ENCODE results near the gene TCEANC2.

TCEANC2 gene

DNA sequence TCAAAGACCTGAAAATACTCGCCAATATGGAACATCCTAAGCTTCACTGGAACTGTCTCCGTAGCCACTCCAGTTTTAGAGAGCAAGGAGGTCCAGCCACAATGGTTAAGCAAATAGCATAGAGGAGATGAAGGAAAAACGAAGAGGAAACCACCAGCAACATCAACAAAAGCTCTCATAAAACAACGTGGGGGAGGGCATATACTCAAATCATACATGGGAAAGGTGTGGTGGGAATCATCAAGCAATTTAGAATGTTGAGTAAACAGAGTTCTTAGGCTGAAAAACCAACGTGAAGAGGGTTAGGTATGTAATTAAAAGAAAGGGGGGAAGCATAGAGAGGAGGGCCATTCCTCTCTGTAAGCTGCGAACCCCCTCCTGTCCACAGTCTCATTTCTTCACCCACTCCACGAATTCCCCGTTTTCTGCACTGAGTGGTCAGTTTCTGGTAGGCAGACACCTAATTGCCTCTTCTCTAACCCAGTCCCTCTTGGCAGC, 1.4 kb upstream of the TCEANC2 start:
- H3K4me1 ChIP-seq (ENCODE audit: control insufficient read depth, insufficient read depth, low read depth, low read length), result peaks cover 5% of the 10 kb centered on the region
- no peaks in the 10 kb centered on the region for H3K9me3 ChIP-seq (ENCODE audit: control insufficient read depth, low read length)
- no peak for DNase-seq
- no peak overlapping the region for H2BK12ac ChIP-seq (ENCODE audit: low read length in 2 of 2)
- H3K36me3 ChIP-seq (ENCODE audit: control insufficient read depth in 1 of 2, insufficient read depth in 2 of 2, low read depth in 1 of 2, low read length in 2 of 2), result peaks cover 0 to 3% of the 10 kb centered on the region in 2 experiments
- H2AK5ac ChIP-seq (ENCODE audit: low read length, severe bottlenecking), result peak overlapping the region; percentile 27
- no peaks in the 10 kb centered on the region for H3K27me3 ChIP-seq (ENCODE audit: control insufficient read depth in 1 of 2, insufficient read depth in 1 of 2, low read length in 2 of 2)
- no peak overlapping the region for H3K23ac ChIP-seq (ENCODE audit: low read length in 2 of 2)
- H3K4ac ChIP-seq (ENCODE audit: low read depth in 1 of 2, low read length in 2 of 2), result no peak overlapping the region
- H2BK5ac ChIP-seq (ENCODE audit: low read depth, low read length, poor library complexity, severe bottlenecking), result no peak overlapping the region
- no peak overlapping the region for H2BK15ac ChIP-seq (ENCODE audit: low read depth, poor library complexity, severe bottlenecking)
- H2AFZ ChIP-seq (ENCODE audit: low read depth, low read length), result no peak overlapping the region
- H3K4me3 ChIP-seq (ENCODE audit: insufficient read depth in 1 of 2, low read depth in 1 of 2, low read length in 2 of 2), result peak overlapping the region; percentile 90 to 100
- H3K27ac ChIP-seq (ENCODE audit: low read length, poor library complexity, severe bottlenecking), result peak overlapping the region; percentile 88
- H3K14ac ChIP-seq (ENCODE audit: low read length in 2 of 2), result peak overlapping the region in 1 of 2 experiments; percentile 2
- H3K79me1 ChIP-seq (replicated peaks; ENCODE audit: low read length, poor library complexity, severe bottlenecking), result peaks cover 11% of the 10 kb centered on the region
- peak overlapping the region; percentile 99 for H3K9ac ChIP-seq (ENCODE audit: low read length)
- WGBS, result 17% methylated on average over 6 of the region's 8 CpGs
- H4K8ac ChIP-seq (ENCODE audit: low read length), result no peak overlapping the region
- peak overlapping the region; percentile 92 for H3K4me2 ChIP-seq (ENCODE audit: low read length, poor library complexity, severe bottlenecking)
- peak overlapping the region in 1 of 2 experiments; percentile 5 for H3K18ac ChIP-seq (ENCODE audit: low read depth in 1 of 2, low read length in 2 of 2)
- no peak overlapping the region for H2BK120ac ChIP-seq (ENCODE audit: low read depth, low read length)
- no peak overlapping the region for H4K91ac ChIP-seq (ENCODE audit: low read length)

- peak overlapping the region in 1 of 2 experiments; percentile 64 for H2BK12ac ChIP-seq (ENCODE audit: low read length in 2 of 2)
- H2AFZ ChIP-seq (ENCODE audit: low read depth, low read length), result peak overlapping the region; percentile 62
- peak overlapping the region; percentile 99 for H3K9ac ChIP-seq (ENCODE audit: low read length)
- no peak overlapping the region for H2BK15ac ChIP-seq (ENCODE audit: low read depth, poor library complexity, severe bottlenecking)
- H3K9me3 ChIP-seq (ENCODE audit: control insufficient read depth, low read length), result no peaks in the 10 kb centered on the region
- H3K79me1 ChIP-seq (replicated peaks; ENCODE audit: low read length, poor library complexity, severe bottlenecking), result peaks cover 11% of the 10 kb centered on the region
- no peaks in the 10 kb centered on the region for H3K27me3 ChIP-seq (ENCODE audit: control insufficient read depth in 1 of 2, insufficient read depth in 1 of 2, low read length in 2 of 2)
- no peak overlapping the region for H2BK120ac ChIP-seq (ENCODE audit: low read depth, low read length)
- H3K4me2 ChIP-seq (ENCODE audit: low read length, poor library complexity, severe bottlenecking), result peak overlapping the region; percentile 92
- H2AK5ac ChIP-seq (ENCODE audit: low read length, severe bottlenecking), result no peak overlapping the region
- peak overlapping the region in 1 of 2 experiments; percentile 94 for H3K14ac ChIP-seq (ENCODE audit: low read length in 2 of 2)
- H4K8ac ChIP-seq (ENCODE audit: low read length), result peak overlapping the region; percentile 79
- peak overlapping the region; percentile 87 to 94 for H3K18ac ChIP-seq (ENCODE audit: low read depth in 1 of 2, low read length in 2 of 2)
- H3K4ac ChIP-seq (ENCODE audit: low read depth in 1 of 2, low read length in 2 of 2), result peak overlapping the region; percentile 52 to 95
- H2BK5ac ChIP-seq (ENCODE audit: low read depth, low read length, poor library complexity, severe bottlenecking), result peak overlapping the region; percentile 40
- H3K36me3 ChIP-seq (ENCODE audit: control insufficient read depth in 1 of 2, insufficient read depth in 2 of 2, low read depth in 1 of 2, low read length in 2 of 2), result peaks cover 0 to 3% of the 10 kb centered on the region in 2 experiments
- peak; percentile 85 for DNase-seq
- H3K4me1 ChIP-seq (ENCODE audit: control insufficient read depth, insufficient read depth, low read depth, low read length), result peaks cover 5% of the 10 kb centered on the region
- peak overlapping the region; percentile 28 for H4K91ac ChIP-seq (ENCODE audit: low read length)
- peak overlapping the region; percentile 90 to 100 for H3K4me3 ChIP-seq (ENCODE audit: insufficient read depth in 1 of 2, low read depth in 1 of 2, low read length in 2 of 2)
- peak overlapping the region in 1 of 2 experiments; percentile 71 for H3K23ac ChIP-seq (ENCODE audit: low read length in 2 of 2)
- peak overlapping the region; percentile 88 for H3K27ac ChIP-seq (ENCODE audit: low read length, poor library complexity, severe bottlenecking)
- WGBS, result under 1% methylated on average over 23 of the region's 23 CpGs
Measured at GRCh38 chr1:54052431-54052933, 926 bp upstream of the TCEANC2 start.

- H2AFZ ChIP-seq (ENCODE audit: low read depth, low read length), result peak overlapping the region; percentile 68
- peak overlapping the region; percentile 99 for H3K9ac ChIP-seq (ENCODE audit: low read length)
- peak overlapping the region in 1 of 2 experiments; percentile 1 for H3K4ac ChIP-seq (ENCODE audit: low read depth in 1 of 2, low read length in 2 of 2)
- peaks cover 10% of the 10 kb centered on the region for H3K79me1 ChIP-seq (replicated peaks; ENCODE audit: low read length, poor library complexity, severe bottlenecking)
- H3K27me3 ChIP-seq (ENCODE audit: control insufficient read depth in 1 of 2, insufficient read depth in 1 of 2, low read length in 2 of 2), result no peaks in the 10 kb centered on the region
- H3K4me2 ChIP-seq (ENCODE audit: low read length, poor library complexity, severe bottlenecking), result peak overlapping the region; percentile 66
- no peak overlapping the region for H2BK120ac ChIP-seq (ENCODE audit: low read depth, low read length)
- H4K8ac ChIP-seq (ENCODE audit: low read length), result peak overlapping the region; percentile 24
- no peaks in the 10 kb centered on the region for H3K9me3 ChIP-seq (ENCODE audit: control insufficient read depth, low read length)
- H3K27ac ChIP-seq (ENCODE audit: low read length, poor library complexity, severe bottlenecking), result peak overlapping the region; percentile 33
- H3K23ac ChIP-seq (ENCODE audit: low read length in 2 of 2), result no peak overlapping the region
- peak overlapping the region; percentile 43 for H4K91ac ChIP-seq (ENCODE audit: low read length)
- peak overlapping the region; percentile 65 to 100 for H3K4me3 ChIP-seq (ENCODE audit: insufficient read depth in 1 of 2, low read depth in 1 of 2, low read length in 2 of 2)
- H2BK12ac ChIP-seq (ENCODE audit: low read length in 2 of 2), result no peak overlapping the region
- no peak overlapping the region for H2BK5ac ChIP-seq (ENCODE audit: low read depth, low read length, poor library complexity, severe bottlenecking)
- H3K4me1 ChIP-seq (ENCODE audit: control insufficient read depth, insufficient read depth, low read depth, low read length), result peaks cover 5% of the 10 kb centered on the region
- no peak for DNase-seq
- H3K36me3 ChIP-seq (ENCODE audit: control insufficient read depth in 1 of 2, insufficient read depth in 2 of 2, low read depth in 1 of 2, low read length in 2 of 2), result peaks cover 0 to 10% of the 10 kb centered on the region in 2 experiments
- H3K14ac ChIP-seq (ENCODE audit: low read length in 2 of 2), result no peak overlapping the region
- no peak overlapping the region for H2AK5ac ChIP-seq (ENCODE audit: low read length, severe bottlenecking)
- peak overlapping the region; percentile 24 to 72 for H3K18ac ChIP-seq (ENCODE audit: low read depth in 1 of 2, low read length in 2 of 2)
- WGBS, result 35% methylated on average over 18 of the region's 21 CpGs
- H2BK15ac ChIP-seq (ENCODE audit: low read depth, poor library complexity, severe bottlenecking), result peak overlapping the region; percentile 8
Measured at GRCh38 chr1:54053745-54054437, 483 bp downstream of the TCEANC2 start.

- H3K9ac ChIP-seq (ENCODE audit: low read length), result peak overlapping the region; percentile 99
- no peak for DNase-seq
- peaks cover 10% of the 10 kb centered on the region for H3K79me1 ChIP-seq (replicated peaks; ENCODE audit: low read length, poor library complexity, severe bottlenecking)
- H2AFZ ChIP-seq (ENCODE audit: low read depth, low read length), result no peak overlapping the region
- H3K36me3 ChIP-seq (ENCODE audit: control insufficient read depth in 1 of 2, insufficient read depth in 2 of 2, low read depth in 1 of 2, low read length in 2 of 2), result peaks cover 0 to 10% of the 10 kb centered on the region in 2 experiments
- H3K23ac ChIP-seq (ENCODE audit: low read length in 2 of 2), result no peak overlapping the region
- no peak overlapping the region for H2BK15ac ChIP-seq (ENCODE audit: low read depth, poor library complexity, severe bottlenecking)
- H3K9me3 ChIP-seq (ENCODE audit: control insufficient read depth, low read length), result no peaks in the 10 kb centered on the region
- H2AK5ac ChIP-seq (ENCODE audit: low read length, severe bottlenecking), result no peak overlapping the region
- no peak overlapping the region for H3K27ac ChIP-seq (ENCODE audit: low read length, poor library complexity, severe bottlenecking)
- no peaks in the 10 kb centered on the region for H3K27me3 ChIP-seq (ENCODE audit: control insufficient read depth in 1 of 2, insufficient read depth in 1 of 2, low read length in 2 of 2)
- H4K91ac ChIP-seq (ENCODE audit: low read length), result no peak overlapping the region
- H2BK5ac ChIP-seq (ENCODE audit: low read depth, low read length, poor library complexity, severe bottlenecking), result no peak overlapping the region
- peak overlapping the region in 1 of 2 experiments; percentile 24 for H3K18ac ChIP-seq (ENCODE audit: low read depth in 1 of 2, low read length in 2 of 2)
- WGBS, result 67% methylated on average over 4 of the region's 5 CpGs
- no peak overlapping the region for H3K14ac ChIP-seq (ENCODE audit: low read length in 2 of 2)
- no peak overlapping the region for H2BK12ac ChIP-seq (ENCODE audit: low read length in 2 of 2)
- no peak overlapping the region for H4K8ac ChIP-seq (ENCODE audit: low read length)
- H3K4me1 ChIP-seq (ENCODE audit: control insufficient read depth, insufficient read depth, low read depth, low read length), result peaks cover 5% of the 10 kb centered on the region
- peak overlapping the region in 1 of 2 experiments; percentile 100 for H3K4me3 ChIP-seq (ENCODE audit: insufficient read depth in 1 of 2, low read depth in 1 of 2, low read length in 2 of 2)
- H3K4me2 ChIP-seq (ENCODE audit: low read length, poor library complexity, severe bottlenecking), result peak overlapping the region; percentile 11
- no peak overlapping the region for H3K4ac ChIP-seq (ENCODE audit: low read depth in 1 of 2, low read length in 2 of 2)
- no peak overlapping the region for H2BK120ac ChIP-seq (ENCODE audit: low read depth, low read length)
Measured at GRCh38 chr1:54054438-54054749, 986 bp downstream of the TCEANC2 start.
